Measurements from ENCODE around the gene PRCC.

- no peak for TF ChIP-seq POLR2AphosphoS5 (IDR thresholded peaks at IDR 0.05)
- TF ChIP-seq CTCF (IDR thresholded peaks at IDR 0.05): no peak
- TF ChIP-seq POLR2A (IDR thresholded peaks at IDR 0.05; ENCODE audit: low read depth): no peak
Observed at GRCh38 chr1:156786640-156787039, 19.3 kb downstream of the PRCC start.

All from esophagus muscularis mucosa (tissue), 3 donors.